Measurements from ENCODE around the gene FAM124B.
A peak's percentile ranks its signal among the peaks of the same experiment; 100 is the strongest.

The FAM124B gene

DNA sequence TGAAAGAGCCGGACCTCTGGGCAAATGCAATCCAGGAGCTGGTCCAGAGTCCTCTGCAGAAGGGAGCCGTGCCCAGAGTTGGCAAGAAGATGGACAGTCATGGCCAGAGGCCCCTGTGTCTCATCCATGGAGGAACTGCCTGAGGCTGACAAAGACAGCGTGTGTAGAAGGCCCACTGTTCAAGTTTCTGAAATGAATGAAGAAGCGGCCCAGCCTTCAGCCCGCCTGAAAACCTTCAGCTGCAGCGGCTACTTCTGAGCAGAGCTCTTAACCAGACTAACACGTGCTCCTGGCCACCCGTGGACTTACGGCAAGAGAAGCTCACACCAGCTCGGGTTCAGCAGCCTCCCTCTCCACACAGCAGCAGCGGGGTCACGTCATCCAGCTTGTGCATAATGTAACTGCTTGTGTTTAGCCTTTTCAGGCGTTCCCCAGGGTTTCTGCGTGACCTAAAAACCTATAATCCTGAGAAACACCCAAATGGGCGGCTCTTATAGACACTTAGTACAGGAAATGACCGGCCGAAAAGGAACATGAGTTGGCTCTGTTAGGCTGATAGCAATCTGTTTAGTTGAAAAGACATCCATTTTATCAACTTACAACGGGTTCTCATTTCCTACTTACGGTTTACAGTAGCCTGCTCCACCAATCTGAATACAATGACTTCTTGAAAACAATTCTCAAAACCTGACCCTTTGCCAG lies at the start of gene FAM124B:
Gene FAM124B, minus strand, starts transcription at position 467 of the 702 bp plus-strand sequence. Its CDS starts 339 bp downstream, at position 128.
- peak; percentile 7 for DNase-seq

GRCh38 chr2:224449212-224450147 lies 47.6 kb upstream of the FAM124B start:
- DNase-seq: peak; percentile 4

DNA sequence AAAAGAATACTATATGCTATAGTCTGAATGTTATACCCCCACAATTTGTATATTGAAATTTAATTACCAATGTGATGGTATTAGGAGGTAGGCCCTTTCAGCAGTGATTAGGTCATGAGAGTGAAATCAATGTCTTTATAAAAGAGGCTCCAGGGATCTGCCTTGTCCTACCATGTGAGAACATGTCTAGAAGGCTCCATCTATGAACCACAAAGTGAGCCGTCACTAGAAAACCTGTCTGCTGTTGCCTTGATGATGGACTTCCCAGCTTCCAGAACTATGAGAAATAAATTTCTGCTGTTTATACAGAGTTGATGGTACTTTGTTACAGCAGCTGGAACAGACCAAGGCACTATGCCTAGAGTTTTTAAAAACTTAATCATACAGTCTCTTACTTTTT lies 46.3 kb upstream of the FAM124B start:
- no peak for DNase-seq

DNA sequence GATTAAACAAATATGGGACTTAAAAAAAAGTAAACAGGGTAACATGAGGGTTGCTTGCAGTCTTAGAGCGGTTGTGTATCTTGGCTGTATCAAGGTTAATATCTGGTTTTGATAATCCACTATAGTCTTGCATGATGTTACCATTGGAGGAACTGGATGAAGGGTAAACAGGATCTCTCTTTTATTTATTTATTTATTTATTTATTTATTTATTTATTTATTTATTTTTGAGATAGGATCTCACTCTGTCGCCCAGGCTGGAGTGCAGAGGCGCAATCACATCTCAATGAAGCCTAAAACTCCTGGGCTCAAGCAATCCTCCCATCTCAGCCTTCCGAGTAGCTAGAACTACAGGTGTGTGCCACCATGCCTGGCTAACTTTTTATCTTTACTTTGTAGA lies 42.9 kb upstream of the FAM124B start:
- DNase-seq: no peak

DNA sequence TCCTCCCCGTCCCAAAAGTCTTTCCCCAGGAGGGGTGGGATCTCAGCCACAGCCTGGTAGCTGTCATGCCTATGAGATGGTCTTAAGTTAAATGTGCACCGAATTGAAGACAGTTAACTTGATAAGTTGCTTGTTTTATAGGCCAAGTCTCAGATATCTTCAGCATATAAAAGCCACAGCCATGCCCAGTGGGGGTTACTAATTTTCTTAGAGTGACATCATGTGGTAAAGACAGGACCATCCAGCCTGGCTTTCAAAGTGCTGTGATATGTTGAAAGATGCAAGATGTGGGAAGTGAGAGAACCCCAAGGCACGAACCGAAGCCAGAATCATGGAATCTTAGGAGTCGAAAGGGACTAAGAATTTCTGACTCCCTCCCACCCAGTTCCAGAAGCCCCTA lies 42.1 kb upstream of the FAM124B start:
- DNase-seq: no peak

DNA sequence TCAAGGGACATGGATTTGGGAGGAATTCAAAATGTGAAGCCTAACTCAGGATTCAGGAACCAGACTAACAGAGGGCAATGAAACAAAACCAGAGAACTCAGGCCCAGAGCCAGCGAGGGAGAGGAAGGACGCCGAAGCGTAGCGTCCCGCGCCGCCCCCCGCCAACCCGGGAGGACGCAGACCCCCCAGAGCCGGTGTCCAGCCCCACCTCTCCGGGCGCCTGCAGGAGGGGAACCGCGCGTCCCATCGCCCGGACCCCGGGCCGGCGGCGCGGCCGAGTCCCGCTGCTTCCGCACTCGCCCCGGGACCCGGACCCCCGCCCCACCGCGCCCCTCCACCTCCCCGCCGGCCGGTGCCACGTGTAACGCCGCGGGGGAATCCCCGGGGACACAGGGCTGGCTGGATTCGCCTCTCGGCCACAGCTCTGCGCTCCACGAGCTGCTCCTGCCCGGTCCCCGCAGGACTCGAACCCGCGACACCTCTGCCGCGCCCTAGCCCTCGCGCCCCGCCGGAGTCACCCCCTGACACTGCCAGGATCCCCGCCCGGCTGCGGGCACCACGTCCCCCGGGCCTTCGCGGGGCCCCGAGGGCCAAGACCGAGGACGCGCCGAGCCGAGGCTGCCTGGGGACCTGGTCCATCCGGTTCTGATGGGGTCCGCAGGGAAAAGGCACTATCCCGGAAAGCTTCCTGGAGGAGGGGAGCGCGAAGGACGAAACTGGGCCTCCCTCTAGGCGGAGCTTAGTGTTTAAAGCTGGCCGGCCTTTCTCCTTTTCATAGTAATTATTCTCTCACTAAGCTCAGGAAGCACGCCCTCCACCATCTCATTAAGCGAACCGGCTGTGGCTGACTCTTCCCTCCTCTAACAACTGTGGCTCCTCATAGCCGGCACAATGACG lies 40.4 kb upstream of the FAM124B start:
- DNase-seq: peak; percentile 7

GRCh38 chr2:224440988-224441387 lies 39.1 kb upstream of the FAM124B start:
- no peak for DNase-seq

GRCh38 chr2:224438726-224439125 lies 36.8 kb upstream of the FAM124B start:
- DNase-seq: no peak

GRCh38 chr2:224436634-224437033 lies 34.7 kb upstream of the FAM124B start:
- no peak for DNase-seq

- no peak for DNase-seq
These were observed 32.7 kb upstream of the FAM124B start for GRCh38 chr2:224434618-224435017.

DNA sequence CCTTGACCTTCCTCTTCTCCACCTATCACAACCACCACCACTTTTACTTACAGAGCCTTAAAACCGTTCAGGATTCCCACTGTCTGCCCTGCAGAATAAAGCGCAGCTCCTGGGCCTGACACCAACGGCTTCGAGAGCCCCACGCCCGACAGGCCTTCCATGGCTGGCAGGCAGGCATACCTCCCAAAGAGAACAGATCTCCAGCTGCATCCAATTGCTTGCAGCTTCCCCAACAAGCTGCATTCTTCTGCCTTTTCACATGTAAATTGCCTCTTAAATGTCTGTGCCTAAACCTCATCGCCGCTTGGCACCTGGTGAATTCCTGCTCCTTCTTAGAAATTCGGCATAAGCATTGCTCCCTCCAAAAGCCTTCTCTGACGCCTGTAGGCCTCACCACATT lies 31.5 kb upstream of the FAM124B start:
- no peak for DNase-seq

DNA sequence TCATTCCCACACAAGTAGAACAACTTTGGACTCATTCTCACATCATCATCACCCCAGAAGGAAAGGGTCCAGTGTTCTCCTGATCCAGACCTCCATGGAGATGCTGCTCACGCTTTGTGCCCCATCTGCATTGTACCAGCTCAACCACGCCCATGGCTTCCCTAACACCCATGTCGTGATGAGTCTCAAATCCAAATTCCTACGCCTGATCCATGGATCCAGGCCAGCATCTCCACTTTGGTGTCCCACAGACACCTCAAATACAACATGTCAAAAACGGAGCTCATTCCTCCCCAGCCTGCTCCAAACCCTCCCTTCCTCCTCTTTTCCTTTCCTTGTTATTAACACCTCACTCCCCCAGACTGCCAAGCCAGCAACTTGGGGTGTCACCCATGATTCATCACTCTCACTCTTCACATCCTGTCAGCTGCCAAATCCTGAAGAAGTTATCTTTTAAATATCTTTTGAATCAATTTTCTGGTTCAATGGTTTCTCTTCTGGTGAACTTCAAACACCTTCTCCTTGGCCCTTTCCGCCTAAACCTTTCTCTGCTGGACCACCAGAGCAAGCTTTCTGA lies 30.2 kb upstream of the FAM124B start:
- DNase-seq: no peak

GRCh38 chr2:224429441-224429810 lies 27.5 kb upstream of the FAM124B start:
- DNase-seq: no peak

- no peak for DNase-seq
These were observed 27.0 kb upstream of the FAM124B start for GRCh38 chr2:224428787-224429440.

DNA sequence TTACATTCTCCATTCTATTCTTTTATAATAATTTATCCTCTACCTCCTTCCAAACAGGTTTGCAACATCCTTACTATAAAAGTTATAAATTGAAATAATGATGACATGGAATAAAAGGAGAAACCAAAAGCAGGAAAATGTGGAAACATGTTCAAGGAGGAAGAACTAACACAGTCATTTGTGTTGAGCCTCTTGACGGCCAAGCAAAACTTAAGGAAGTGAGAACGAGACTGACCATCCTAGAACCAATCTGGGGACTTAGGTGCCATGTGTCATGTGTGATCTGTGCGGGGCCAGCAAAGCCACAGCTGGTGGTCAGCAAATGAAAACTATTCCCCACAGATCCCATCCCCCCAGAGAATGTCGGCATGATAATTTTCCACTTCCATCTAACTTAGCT lies 25.6 kb upstream of the FAM124B start:
- DNase-seq: no peak

DNA sequence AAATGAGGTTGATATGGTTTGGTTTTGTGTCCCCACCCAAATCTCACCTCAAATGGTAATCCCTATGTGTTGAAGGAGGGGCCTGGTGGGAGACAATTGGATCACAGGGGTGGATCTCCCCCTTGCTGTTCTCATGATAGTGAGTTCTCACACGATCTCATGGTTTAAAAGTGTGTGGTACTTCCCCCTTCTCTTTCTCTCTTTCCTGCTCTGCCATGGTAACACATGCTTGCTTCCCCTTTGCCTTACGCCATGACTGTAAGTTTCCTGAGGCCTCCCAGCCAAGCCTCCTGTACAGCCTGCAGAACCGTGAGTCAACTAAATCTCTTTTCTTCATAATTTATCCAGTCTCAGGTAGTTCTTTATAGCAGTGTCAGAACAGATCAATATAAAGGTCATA lies 24.7 kb upstream of the FAM124B start:
- no peak for DNase-seq

GRCh38 chr2:224421065-224421464 lies 19.2 kb upstream of the FAM124B start:
- DNase-seq: no peak

DNA sequence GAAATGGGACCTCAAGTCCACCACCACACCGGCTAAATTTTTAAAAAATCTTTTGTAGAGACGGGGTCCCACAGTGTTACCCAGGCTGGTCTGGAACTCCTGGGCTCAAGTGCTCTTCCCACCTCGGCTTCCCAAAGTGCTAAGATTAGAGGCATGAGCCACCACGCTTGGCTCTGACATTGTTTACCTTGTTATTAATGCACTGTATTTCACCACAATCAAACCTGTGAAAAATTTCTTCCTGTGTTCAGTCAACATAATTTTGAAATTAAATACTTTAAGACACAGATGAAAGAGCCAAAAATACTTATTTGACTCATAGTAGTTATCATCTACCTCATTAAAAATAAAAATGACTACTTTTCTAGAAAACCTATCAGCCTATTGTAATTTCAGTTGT lies 16.0 kb upstream of the FAM124B start:
- DNase-seq: no peak

GRCh38 chr2:224417361-224417729 lies 15.4 kb upstream of the FAM124B start:
- no peak for DNase-seq

GRCh38 chr2:224416656-224417360 lies 14.9 kb upstream of the FAM124B start:
- DNase-seq: no peak

DNA sequence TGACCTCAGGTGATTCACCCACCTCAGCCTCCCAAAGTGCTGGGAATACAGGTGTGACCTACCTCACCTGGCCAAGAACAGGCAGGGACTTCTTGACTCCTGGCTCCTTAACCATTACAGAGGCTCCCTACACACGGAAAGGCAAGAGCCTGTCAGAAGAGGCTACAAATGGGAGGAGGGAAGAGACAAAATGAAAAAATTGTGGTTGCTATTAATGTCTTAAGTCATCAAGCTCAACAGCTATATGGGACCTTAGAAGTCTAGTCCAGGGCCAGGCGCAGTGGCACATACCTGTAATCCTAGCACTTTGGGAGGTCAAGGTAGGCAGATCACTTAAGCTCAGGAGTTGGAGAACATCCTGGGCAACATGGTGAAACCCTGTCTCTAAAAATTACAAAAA lies 11.5 kb upstream of the FAM124B start:
- DNase-seq: no peak

Data from NCI-H1092 treated with DMSO at 0.1 percent for 48 hours (cell line).